Measurements from ENCODE around the gene CYP4A22. TPM values are rescaled to one million over a fixed set of nuclear protein-coding genes. Genes with fewer than 3 reads are reported as not detected.

CYP4A22 gene
- total RNA-seq, 1 donor: not detected

DNA sequence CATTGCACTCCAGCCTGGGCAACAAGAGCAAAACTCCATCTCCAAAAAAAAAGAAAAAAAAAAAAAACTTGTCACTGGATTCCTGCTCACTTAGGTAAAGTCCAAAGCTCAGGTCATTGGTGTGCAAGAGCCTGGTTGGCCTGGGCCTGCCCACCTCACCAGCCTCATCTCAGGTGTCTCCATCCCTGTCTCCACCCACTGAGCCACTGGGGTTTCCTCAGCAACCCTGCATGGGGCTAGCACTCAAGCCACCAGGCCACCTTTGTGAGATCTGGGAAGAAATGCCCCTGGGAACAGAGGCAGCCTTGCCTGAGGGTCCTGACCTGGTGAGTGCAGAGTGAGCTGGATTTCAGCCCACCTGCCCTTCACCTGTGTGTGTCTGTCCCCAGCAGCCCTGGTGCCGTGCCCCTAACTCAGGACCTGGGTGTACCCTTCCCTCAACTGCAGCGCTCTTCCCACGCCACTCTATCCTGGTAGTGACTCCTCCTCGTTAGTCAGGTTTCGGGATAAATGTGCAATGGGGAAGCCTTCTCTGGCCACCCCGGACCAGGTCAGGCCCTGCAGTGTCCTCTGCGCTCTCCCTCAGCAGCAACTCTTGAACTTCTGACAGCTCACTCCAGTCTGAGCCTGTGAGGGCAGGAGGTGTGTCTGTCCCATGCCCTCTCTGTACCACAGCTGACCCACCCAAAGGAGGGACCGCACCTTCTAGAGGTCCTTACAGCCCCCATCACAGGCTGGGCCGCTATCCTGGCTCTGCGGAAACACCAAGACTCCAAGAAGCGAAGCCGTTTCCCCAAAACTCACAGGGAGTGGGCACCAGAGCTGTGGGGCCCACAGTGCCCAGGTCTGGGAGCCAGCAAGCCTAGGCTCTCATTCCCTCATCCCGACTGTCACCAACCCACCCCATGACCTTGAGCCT lies 49.3 kb downstream of the CYP4A22 start:
- H3K4me3 ChIP-seq (ENCODE audit: low read depth, low read length): no peak overlapping the region
- DNase-seq (ENCODE audit: low read depth): no peak
- TF ChIP-seq, protein P1, sequence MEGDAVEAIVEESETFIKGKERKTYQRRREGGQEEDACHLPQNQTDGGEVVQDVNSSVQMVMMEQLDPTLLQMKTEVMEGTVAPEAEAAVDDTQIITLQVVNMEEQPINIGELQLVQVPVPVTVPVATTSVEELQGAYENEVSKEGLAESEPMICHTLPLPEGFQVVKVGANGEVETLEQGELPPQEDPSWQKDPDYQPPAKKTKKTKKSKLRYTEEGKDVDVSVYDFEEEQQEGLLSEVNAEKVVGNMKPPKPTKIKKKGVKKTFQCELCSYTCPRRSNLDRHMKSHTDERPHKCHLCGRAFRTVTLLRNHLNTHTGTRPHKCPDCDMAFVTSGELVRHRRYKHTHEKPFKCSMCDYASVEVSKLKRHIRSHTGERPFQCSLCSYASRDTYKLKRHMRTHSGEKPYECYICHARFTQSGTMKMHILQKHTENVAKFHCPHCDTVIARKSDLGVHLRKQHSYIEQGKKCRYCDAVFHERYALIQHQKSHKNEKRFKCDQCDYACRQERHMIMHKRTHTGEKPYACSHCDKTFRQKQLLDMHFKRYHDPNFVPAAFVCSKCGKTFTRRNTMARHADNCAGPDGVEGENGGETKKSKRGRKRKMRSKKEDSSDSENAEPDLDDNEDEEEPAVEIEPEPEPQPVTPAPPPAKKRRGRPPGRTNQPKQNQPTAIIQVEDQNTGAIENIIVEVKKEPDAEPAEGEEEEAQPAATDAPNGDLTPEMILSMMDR (IDR thresholded peaks at IDR 0.05; ENCODE audit: insufficient read depth, low read depth, low read length): no peak

DNA sequence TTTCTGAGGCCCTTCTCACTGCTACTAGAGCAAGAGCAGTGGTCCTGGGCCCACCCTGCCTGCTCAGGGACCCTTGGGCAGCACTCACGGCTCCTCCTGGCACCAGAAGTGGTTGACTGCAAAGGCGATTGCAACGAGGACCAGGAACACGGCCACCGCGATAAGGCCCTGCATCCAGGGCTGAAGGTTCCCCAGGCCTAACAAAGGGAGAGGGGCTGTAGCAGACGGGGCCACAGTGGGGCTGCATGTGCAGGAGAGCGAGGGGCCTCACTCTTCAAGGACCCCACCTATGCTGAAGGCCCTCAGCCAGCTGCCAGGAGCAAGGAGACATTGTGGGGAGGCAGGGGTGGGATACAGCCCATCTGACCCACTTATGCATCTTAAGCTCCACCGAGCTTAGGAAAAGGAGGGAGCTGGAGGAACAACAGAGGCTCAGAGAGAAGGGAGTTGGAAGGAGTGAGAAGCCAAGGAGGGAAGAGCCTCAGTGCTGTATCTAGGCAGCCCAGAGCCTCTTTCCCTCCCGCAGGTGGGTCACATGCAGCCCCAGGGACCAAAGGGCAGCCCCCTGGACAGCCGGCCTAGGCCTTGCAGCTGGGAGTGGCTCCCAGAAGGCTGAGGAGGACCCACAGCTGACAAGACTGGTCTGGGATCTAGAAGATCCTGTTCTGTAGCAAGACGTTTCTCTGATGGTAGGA lies 50.1 kb downstream of the CYP4A22 start:
- TF ChIP-seq, protein P1 (IDR thresholded peaks at IDR 0.05; ENCODE audit: insufficient read depth, low read depth, low read length): no peak
- no peak overlapping the region for H3K4me3 ChIP-seq (ENCODE audit: low read depth, low read length)
- DNase-seq (ENCODE audit: low read depth): no peak

DNA sequence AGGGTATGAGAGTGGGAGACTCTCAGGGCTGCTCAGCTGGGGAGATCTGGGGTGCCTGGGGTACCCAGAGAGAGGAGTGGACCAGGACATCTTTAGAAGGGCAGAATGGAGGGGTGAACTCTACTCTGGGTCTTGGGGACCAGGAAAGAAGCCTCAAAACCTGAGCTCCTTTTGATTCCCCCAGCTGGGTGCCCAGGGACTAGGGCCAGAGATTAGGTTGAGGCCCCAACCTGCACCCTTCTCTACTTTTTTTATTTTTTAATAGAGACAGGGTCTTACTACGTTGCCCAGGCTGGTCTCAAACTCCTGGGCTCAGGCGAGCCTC lies 50.6 kb downstream of the CYP4A22 start:
- no peak for DNase-seq (ENCODE audit: low read depth)
- H3K4me3 ChIP-seq (ENCODE audit: low read depth, low read length): no peak overlapping the region
- TF ChIP-seq, protein P1 (IDR thresholded peaks at IDR 0.05; ENCODE audit: insufficient read depth, low read depth, low read length): no peak

DNA sequence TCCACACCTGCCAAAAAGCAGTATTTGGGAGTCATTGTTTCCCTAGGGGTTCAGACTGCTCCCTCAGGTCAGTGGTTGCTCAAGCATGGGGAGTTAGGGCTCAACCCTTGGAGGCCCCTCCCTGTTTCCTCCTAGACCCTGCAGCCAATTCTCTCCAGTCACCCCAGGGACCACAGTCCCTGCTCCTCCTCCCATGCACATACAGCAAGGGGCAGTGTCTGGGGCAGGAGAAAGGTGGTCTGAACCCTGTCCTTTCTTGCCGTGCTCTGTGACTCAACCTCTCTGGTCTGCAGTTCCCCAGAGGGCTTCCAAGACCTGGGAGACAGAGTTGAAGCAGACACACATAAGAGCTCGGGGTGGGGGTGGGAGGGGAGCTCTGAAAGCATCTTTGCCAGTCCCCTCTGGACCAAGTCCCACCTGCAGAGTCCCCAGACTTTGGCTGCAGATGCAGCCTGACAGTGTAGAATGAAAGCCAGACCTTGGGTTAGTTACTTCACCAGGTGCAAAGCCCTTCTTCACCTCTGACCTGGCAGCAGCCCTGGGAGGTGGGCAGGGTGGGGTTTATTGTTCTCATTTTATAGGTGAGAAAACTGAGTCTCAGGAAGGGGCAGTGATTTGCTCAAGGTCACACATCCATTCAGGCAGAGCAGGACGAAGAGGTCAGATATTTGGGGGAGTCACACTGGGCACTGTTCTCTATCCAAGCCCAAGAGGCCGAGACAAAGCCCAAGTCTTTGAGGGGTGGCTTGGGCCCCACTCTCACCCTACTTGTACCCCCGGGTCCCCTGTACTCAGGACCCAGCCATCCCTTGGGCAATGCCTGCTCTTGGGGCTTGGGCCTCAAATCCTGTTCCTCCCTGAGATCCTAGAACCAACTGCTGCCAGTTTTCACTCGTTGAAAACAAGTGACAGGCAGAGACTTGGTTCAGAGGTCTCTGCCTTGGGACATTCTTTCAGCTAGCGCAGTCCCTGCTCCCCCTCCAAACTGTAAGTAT lies 51.8 kb downstream of the CYP4A22 start:
- H3K4me3 ChIP-seq (ENCODE audit: low read depth, low read length): no peak overlapping the region
- TF ChIP-seq, protein P1 (IDR thresholded peaks at IDR 0.05; ENCODE audit: insufficient read depth, low read depth, low read length): no peak
- no peak for DNase-seq (ENCODE audit: low read depth)

DNA sequence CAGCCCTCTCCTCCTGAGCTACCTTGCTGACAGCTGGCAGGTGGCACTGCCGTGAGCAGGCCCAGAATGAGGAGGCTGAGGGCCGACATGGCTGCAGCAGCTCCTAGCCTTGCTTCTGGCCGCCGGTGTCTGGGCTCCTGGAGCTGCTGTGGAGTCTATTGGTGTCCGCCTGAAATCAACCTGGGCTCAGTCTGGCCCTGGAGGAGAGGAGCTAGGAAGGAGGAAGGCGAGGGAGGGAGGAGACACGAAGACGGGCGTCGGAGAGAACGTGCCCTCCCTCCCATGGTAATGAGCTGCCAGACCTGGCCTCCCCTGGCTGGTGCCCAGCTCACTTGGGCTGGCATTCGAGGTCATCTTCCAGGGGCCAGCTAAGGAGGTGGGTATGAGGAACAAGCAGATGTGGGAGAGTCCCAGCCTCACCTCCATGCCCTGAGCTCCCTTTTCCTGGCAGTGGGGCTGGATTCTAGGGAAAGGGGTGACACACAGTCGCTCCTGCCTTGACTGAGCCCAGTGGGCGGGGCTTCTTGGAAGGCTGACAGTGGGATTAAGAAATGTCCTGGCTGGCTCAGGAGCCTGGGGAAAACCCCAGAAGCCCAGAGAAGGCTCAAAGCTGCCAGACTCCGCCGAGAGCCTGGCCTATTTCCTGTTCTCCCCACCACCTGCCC lies 52.7 kb downstream of the CYP4A22 start, which contains the start of gene PDZK1IP1:
TSS of gene PDZK1IP1 (minus strand) at position 193 of the 665 bp plus-strand sequence. CDS start at position 89, 104 bp downstream.
- TF ChIP-seq, protein P1 (IDR thresholded peaks at IDR 0.05; ENCODE audit: insufficient read depth, low read depth, low read length): no peak
- H3K4me3 ChIP-seq (ENCODE audit: low read depth, low read length): no peak within 1 kb of the TSS
- peak; percentile 23 for DNase-seq (ENCODE audit: low read depth)

DNA sequence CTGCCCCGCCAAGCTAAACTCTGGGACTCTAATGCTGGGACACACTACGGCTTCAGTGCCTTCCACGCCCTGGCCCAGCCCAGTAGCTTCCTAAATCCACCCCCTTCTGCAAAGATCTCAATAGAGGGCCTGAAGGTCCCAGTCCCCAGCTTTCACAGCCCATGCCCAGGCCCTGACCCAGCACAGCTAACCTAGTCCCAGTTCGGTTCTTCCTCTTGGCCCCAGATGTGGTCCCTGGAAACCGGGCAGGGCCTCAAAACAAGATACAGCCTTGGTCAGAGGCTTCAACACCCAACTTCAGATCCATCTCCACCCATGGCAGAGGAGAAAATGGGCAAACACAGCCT lies 53.2 kb downstream of the CYP4A22 start:
- TF ChIP-seq, protein P1 (IDR thresholded peaks at IDR 0.05; ENCODE audit: insufficient read depth, low read depth, low read length): no peak
- H3K4me3 ChIP-seq (ENCODE audit: low read depth, low read length): no peak overlapping the region
- no peak for DNase-seq (ENCODE audit: low read depth)
